GM23338 (cell line): ENCODE data around the gene SFXN5. TPM values are rescaled to one million over a fixed set of nuclear protein-coding genes. Genes with fewer than 3 reads are reported as not detected.

Experiments
- ATAC-seq: fragments of 200-7000 bp; cut with Tn5 transposase; 3 replicates; pipeline ENCODE4 v1.9.1; 2020
- DNase-seq: peaks from one replicate; pipeline ENCODE4 v3.0.0-alpha.2; 2015; ENCODE audit warnings: low spot score
- H2AFZ ChIP-seq: fragments of 200-600 bp; sonication (generic); 2 replicates; pipeline ENCODE4 v1.8.0; 2016; ENCODE audit warnings: antibody characterized with exemption, mild to moderate bottlenecking, moderate library complexity
- H3F3A ChIP-seq: fragments of 200-600 bp; sonication (generic); replicated peaks from 2 replicates; pipeline ENCODE4 v1.8.0; 2017; ENCODE audit warnings: antibody characterized with exemption, mixed run types, low read depth
- H3K27ac ChIP-seq: fragments of 200-600 bp; sonication (generic); 2 replicates; pipeline ENCODE4 v1.6.1; 2016; ENCODE audit warnings: low read depth
- H3K27me3 ChIP-seq: fragments of 200-600 bp; sonication (generic); 2 replicates; pipeline ENCODE4 v1.8.0; 2016; ENCODE audit warnings: mild to moderate bottlenecking, mixed run types, moderate library complexity; ENCODE audit not compliant: insufficient read depth
- H3K36me3 ChIP-seq: fragments of 200-600 bp; sonication (generic); 2 replicates; pipeline ENCODE4 v1.8.0; 2016; ENCODE audit warnings: mild to moderate bottlenecking; ENCODE audit not compliant: insufficient read depth
- H3K4me1 ChIP-seq: fragments of 200-600 bp; sonication (generic); 2 replicates; pipeline ENCODE4 v1.8.0; 2016; ENCODE audit warnings: mild to moderate bottlenecking, moderate library complexity; ENCODE audit not compliant: insufficient read depth
- H3K4me2 ChIP-seq: fragments of 200-600 bp; sonication (generic); 2 replicates; pipeline ENCODE4 v1.7.1; 2017; ENCODE audit warnings: mixed run types
- H3K4me3 ChIP-seq: fragments of 200-600 bp; sonication (generic); 2 replicates; pipeline ENCODE4 v1.6.1; 2016; ENCODE audit warnings: mixed run types
- H3K79me2 ChIP-seq: fragments of 200-600 bp; sonication (generic); replicated peaks from 2 replicates; pipeline ENCODE4 v1.8.0; 2017; ENCODE audit warnings: mild to moderate bottlenecking; ENCODE audit not compliant: insufficient read depth
- H3K9me2 ChIP-seq: fragments of 200-600 bp; sonication (generic); 2 replicates; pipeline ENCODE4 v1.8.0; 2017; ENCODE audit not compliant: insufficient read depth
- H4K20me1 ChIP-seq: fragments of 200-600 bp; sonication (generic); replicated peaks from 2 replicates; pipeline ENCODE4 v1.8.0; 2017; ENCODE audit warnings: mild to moderate bottlenecking; ENCODE audit not compliant: insufficient read depth
- H3K27ac Mint-ChIP-seq: 2 replicates; pipeline ENCODE4 v1.8.0; 2020; ENCODE audit warnings: inconsistent platforms, mild to moderate bottlenecking, moderate library complexity, mixed read lengths
- H3K27me3 Mint-ChIP-seq: 3 replicates; pipeline ENCODE4 v1.8.0; 2022; ENCODE audit warnings: low read depth, mild to moderate bottlenecking, moderate library complexity, mixed read lengths, inconsistent platforms; ENCODE audit not compliant: insufficient read depth, poor library complexity
- H3K36me3 Mint-ChIP-seq: 3 replicates; pipeline ENCODE4 v1.8.0; 2021; ENCODE audit warnings: low read depth, mild to moderate bottlenecking, inconsistent platforms, moderate library complexity, mixed read lengths
- H3K4me1 Mint-ChIP-seq: 3 replicates; pipeline ENCODE4 v1.8.0; 2020; ENCODE audit warnings: mild to moderate bottlenecking, inconsistent platforms, mixed read lengths
- H3K4me3 Mint-ChIP-seq: 3 replicates; pipeline ENCODE4 v1.8.0; 2021; ENCODE audit warnings: moderate library complexity, mild to moderate bottlenecking, inconsistent platforms, mixed read lengths
- H3K9me3 Mint-ChIP-seq: 3 replicates; pipeline ENCODE4 v1.8.0; 2020; ENCODE audit warnings: moderate library complexity, mild to moderate bottlenecking, inconsistent platforms, mixed read lengths
- CREB1 ChIP-seq: fragments of 250-450 bp; sonication (Bioruptor Pico); IDR thresholded peaks from 2 replicates; pipeline ENCODE4 v1.5.0; 2020; ENCODE audit warnings: low read depth, mild to moderate bottlenecking, moderate library complexity
- CTCF ChIP-seq, 2 experiments: fragments of 200-600 bp in 1 of 2; sonication (generic) in 1 of 2; conservative IDR thresholded peaks; 2 replicates each; pipeline versions ENCODE4 v1.5.1 to v1.6.1; 2016 to 2017; ENCODE audit warnings: antibody characterized with exemption in 2 of 2, low read depth in 2 of 2, mild to moderate bottlenecking in 2 of 2, moderate library complexity in 1 of 2
- ETS1 ChIP-seq: IDR thresholded peaks from 2 replicates; pipeline ENCODE4 v1.6.1; 2016; ENCODE audit warnings: antibody characterized with exemption
- EZH2 ChIP-seq: fragments of 200-600 bp; sonication (generic); IDR thresholded peaks from one replicate; pipeline ENCODE4 v1.8.0; 2017; ENCODE audit warnings: antibody characterized with exemption, mild to moderate bottlenecking, low read depth; ENCODE audit not compliant: unreplicated experiment
- EZH2phosphoT487 ChIP-seq: fragments of 200-600 bp; sonication (generic); IDR thresholded peaks from one replicate; pipeline ENCODE4 v1.8.1; 2018; ENCODE audit warnings: antibody characterized with exemption; ENCODE audit not compliant: unreplicated experiment
- JUNB ChIP-seq: IDR thresholded peaks from one replicate; pipeline ENCODE4 v1.6.1; 2016; ENCODE audit warnings: antibody characterized with exemption; ENCODE audit not compliant: unreplicated experiment
- NANOG ChIP-seq: IDR thresholded peaks from 2 replicates; pipeline ENCODE4 v1.6.1; 2016; ENCODE audit warnings: antibody characterized with exemption, borderline replicate concordance
- POLR2AphosphoS5 ChIP-seq: IDR thresholded peaks from 2 replicates; pipeline ENCODE4 v1.6.1; 2016; ENCODE audit warnings: antibody characterized with exemption, low read depth
- REST ChIP-seq: IDR thresholded peaks from one replicate; pipeline ENCODE4 v1.6.1; 2018; ENCODE audit warnings: antibody characterized with exemption; ENCODE audit not compliant: unreplicated experiment
- STAT1 ChIP-seq: IDR thresholded peaks from one replicate; pipeline ENCODE4 v1.6.1; 2016; ENCODE audit warnings: antibody characterized with exemption; ENCODE audit not compliant: unreplicated experiment
- ZNF114 ChIP-seq: fragments of 250-450 bp; sonication (Bioruptor Pico); IDR thresholded peaks from 2 replicates; pipeline ENCODE4 v1.5.0; 2020; ENCODE audit warnings: mild to moderate bottlenecking, moderate library complexity
- ZNF331 ChIP-seq: fragments of 250-450 bp; sonication (Bioruptor Pico); IDR thresholded peaks from 2 replicates; pipeline ENCODE4 v1.5.0; 2020; ENCODE audit warnings: low read depth, mild to moderate bottlenecking, moderate library complexity
- ZNF462 ChIP-seq: fragments of 250-450 bp; sonication (Bioruptor Pico); IDR thresholded peaks from 2 replicates; pipeline ENCODE4 v1.5.0; 2020; ENCODE audit warnings: mild to moderate bottlenecking, moderate library complexity
- polyA plus RNA-seq: library from polyadenylated mRNA; unstranded; fragments of >200 nt; fragmentation: Nextera tagmentation; extraction: Ambion mirVana; gene quantifications from 2 replicates; pipeline ENCODE4 v1.2.1, GENCODE V29; 2016
- total RNA-seq: library from RNA; depleted of rRNA; stranded (reverse); fragments of >200 nt; shearing (Covaris generic); gene quantifications from 2 replicates; pipeline ENCODE4 v1.2.3, GENCODE V29; 2014

Gene SFXN5
- total and polyA plus RNA-seq, 2 experiments from 2014 or later, result 23.6 to 25.8 TPM

GRCh38 chr2:72982781-72983499, 88.6 kb downstream of the SFXN5 start:
- H3K4me2 ChIP-seq, result no peak overlapping the region
- H3K4me3 ChIP-seq, result no peak overlapping the region
- no peaks in the 10 kb centered on the region for H3K36me3 ChIP-seq
- H3K27ac ChIP-seq, result no peak overlapping the region
- Mint-ChIP-seq H3K27ac (no peak overlapping the region), H3K9me3 (no peaks in the 10 kb centered on the region), H3K27me3 (peaks cover 8% of the 10 kb centered on the region), H3K4me1 (peaks cover 14% of the 10 kb centered on the region), H3K4me3 (no peak overlapping the region), H3K36me3 (peaks cover 7% of the 10 kb centered on the region; the same call in 2 of the 3 replicates)
- no peaks in the 10 kb centered on the region for H3F3A ChIP-seq
- no peaks in the 10 kb centered on the region for H4K20me1 ChIP-seq
- DNase-seq (no peak), ATAC-seq (no peak)
- no peaks in the 10 kb centered on the region for H3K27me3 ChIP-seq
- H3K9me2 ChIP-seq, result no peaks in the 10 kb centered on the region
- H3K4me1 ChIP-seq, result no peaks in the 10 kb centered on the region
- no peak overlapping the region for H2AFZ ChIP-seq
- H3K79me2 ChIP-seq, result no peaks in the 10 kb centered on the region
- no peak for TF ChIP-seq STAT1
- TF ChIP-seq ZNF331 (CRISPR knock-in tag), result no peak
- TF ChIP-seq CTCF (conservative IDR thresholded peaks at IDR 0.05; ENCODE audit: low read depth in 2 of 2), result no peak
- no peak for TF ChIP-seq ZNF462 (CRISPR knock-in tag)
- TF ChIP-seq EZH2, result no peak
- TF ChIP-seq ZNF114 (CRISPR knock-in tag), result no peak
- no peak for TF ChIP-seq JUNB
- TF ChIP-seq CREB1 (CRISPR knock-in tag), result no peak
- TF ChIP-seq EZH2phosphoT487, result no peak
- no peak for TF ChIP-seq ETS1
- no peak for TF ChIP-seq POLR2AphosphoS5
- no peak for TF ChIP-seq REST
- TF ChIP-seq NANOG, result no peak
